LNCAP (cell line): ENCODE results near the gene GSDME.

Experiments
- CTCF ChIP-seq: fragments of 450-650 bp; IDR thresholded peaks from 2 replicates; pipeline ENCODE4 v1.5.1; 2017; ENCODE audit warnings: mild to moderate bottlenecking

The GSDME gene

GRCh38 chr7:24729365-24730017 is 27.8 kb downstream of the GSDME start:
- TF ChIP-seq CTCF: no peak

GRCh38 chr7:24728503-24729364 is 28.5 kb downstream of the GSDME start:
- no peak for TF ChIP-seq CTCF

- TF ChIP-seq CTCF: no peak
These were observed 29.2 kb downstream of the GSDME start for GRCh38 chr7:24728121-24728500.

GRCh38 chr7:24727154-24728120 is 29.8 kb downstream of the GSDME start:
- TF ChIP-seq CTCF: no peak

- TF ChIP-seq CTCF: no peak
These were observed 31.6 kb downstream of the GSDME start for GRCh38 chr7:24725554-24726241.

GRCh38 chr7:24724451-24725190 is 32.6 kb downstream of the GSDME start:
- no peak for TF ChIP-seq CTCF
